ENCODE data around the gene HARS1.
"Not testable (repeated sequence)": the region's sequence is repeated elsewhere in the genome, so short reads cannot be mapped to it uniquely, and the experiment has no call there.

HARS1 gene

GRCh38 chr5:140700177-140701144 is 9.3 kb upstream of the HARS1 start, which contains the start of gene ZMAT2:
Gene ZMAT2 (plus strand): TSS chr5:140700447. CDS start chr5:140700461, 14 bp downstream.
- Mint-ChIP-seq H3K4me3 (peak within 1 kb of the TSS; percentile 95), H3K9me3 (no peaks in the 10 kb centered on the region), H3K36me3 (ENCODE audit: low read depth) (peaks cover 83% of the 10 kb centered on the region), H3K27ac (peak within 1 kb of the TSS; percentile 93), H3K4me1 (ENCODE audit: low read depth) (peaks cover 35% of the 10 kb centered on the region), H3K27me3 (no peaks in the 10 kb centered on the region)

- H3K4me3 Mint-ChIP-seq = no peak overlapping the region
- H3K36me3 Mint-ChIP-seq (ENCODE audit: low read depth) = peaks cover 79% of the 10 kb centered on the region
- no peaks in the 10 kb centered on the region for H3K9me3 Mint-ChIP-seq
- no peak overlapping the region for H3K27ac Mint-ChIP-seq
- H3K27me3 Mint-ChIP-seq = no peaks in the 10 kb centered on the region
- peaks cover 49% of the 10 kb centered on the region for H3K4me1 Mint-ChIP-seq (ENCODE audit: low read depth)
Measured at GRCh38 chr5:140696891-140697492, 5.8 kb upstream of the HARS1 start.

- H3K27me3 Mint-ChIP-seq = no peaks in the 10 kb centered on the region
- no peak overlapping the region for H3K27ac Mint-ChIP-seq
- H3K4me1 Mint-ChIP-seq (ENCODE audit: low read depth) = peaks cover 48% of the 10 kb centered on the region
- H3K4me3 Mint-ChIP-seq = no peak overlapping the region
- no peaks in the 10 kb centered on the region for H3K9me3 Mint-ChIP-seq
- H3K36me3 Mint-ChIP-seq (ENCODE audit: low read depth) = peaks cover 61% of the 10 kb centered on the region
Measured at GRCh38 chr5:140694276-140694675, 3.1 kb upstream of the HARS1 start.

GRCh38 chr5:140690376-140690932 is 716 bp downstream of the HARS1 start:
- Mint-ChIP-seq H3K9me3 (no peaks in the 10 kb centered on the region), H3K36me3 (ENCODE audit: low read depth) (peaks cover 41% of the 10 kb centered on the region), H3K27ac (peak overlapping the region; percentile 93), H3K4me3 (peak overlapping the region; percentile 97), H3K4me1 (ENCODE audit: low read depth) (peaks cover 53% of the 10 kb centered on the region), H3K27me3 (no peaks in the 10 kb centered on the region)

- Mint-ChIP-seq H3K4me3 (no peak overlapping the region), H3K27ac (no peak overlapping the region), H3K9me3 (no peaks in the 10 kb centered on the region), H3K36me3 (ENCODE audit: low read depth) (peaks cover 71% of the 10 kb centered on the region), H3K4me1 (ENCODE audit: low read depth) (no peaks in the 10 kb centered on the region), H3K27me3 (no peaks in the 10 kb centered on the region)
Measured at GRCh38 chr5:140678993-140679392, 12.2 kb downstream of the HARS1 start.

GRCh38 chr5:140677947-140678346 is 13.2 kb downstream of the HARS1 start:
- Mint-ChIP-seq H3K4me1 (ENCODE audit: low read depth) (no peaks in the 10 kb centered on the region), H3K9me3 (no peaks in the 10 kb centered on the region), H3K27ac (no peak overlapping the region), H3K27me3 (no peaks in the 10 kb centered on the region), H3K4me3 (no peak overlapping the region), H3K36me3 (ENCODE audit: low read depth) (peaks cover 70% of the 10 kb centered on the region)

GRCh38 chr5:140674629-140675028 is 16.5 kb downstream of the HARS1 start:
- no peaks in the 10 kb centered on the region for H3K9me3 Mint-ChIP-seq
- no peak overlapping the region for H3K27ac Mint-ChIP-seq
- no peaks in the 10 kb centered on the region for H3K27me3 Mint-ChIP-seq
- H3K4me1 Mint-ChIP-seq (ENCODE audit: low read depth) = no peaks in the 10 kb centered on the region
- H3K36me3 Mint-ChIP-seq (ENCODE audit: low read depth) = peaks cover 62% of the 10 kb centered on the region
- H3K4me3 Mint-ChIP-seq = no peak overlapping the region

- H3K36me3 Mint-ChIP-seq (ENCODE audit: low read depth) = peaks cover 62% of the 10 kb centered on the region
Measured at GRCh38 chr5:140674211-140674610, 17.0 kb downstream of the HARS1 start.

GRCh38 chr5:140673187-140673976 is 17.8 kb downstream of the HARS1 start, which contains the start of gene DND1:
Gene DND1 (minus strand): TSS chr5:140673576. CDS start chr5:140673542, 34 bp downstream.
- no peak within 1 kb of the TSS for H3K4me3 Mint-ChIP-seq
- peaks cover 67% of the 10 kb centered on the region for H3K36me3 Mint-ChIP-seq (ENCODE audit: low read depth)
- H3K27ac Mint-ChIP-seq = peak within 1 kb of the TSS; percentile 31
- H3K4me1 Mint-ChIP-seq (ENCODE audit: low read depth) = peaks cover 4% of the 10 kb centered on the region
- no peaks in the 10 kb centered on the region for H3K9me3 Mint-ChIP-seq
- H3K27me3 Mint-ChIP-seq = no peaks in the 10 kb centered on the region

More at GRCh38 chr5:140674211-140674610, 17.0 kb downstream of the HARS1 start:
- no peak overlapping the region for H3K27ac Mint-ChIP-seq
- H3K27me3 Mint-ChIP-seq = no peaks in the 10 kb centered on the region
- H3K4me1 Mint-ChIP-seq (ENCODE audit: low read depth) = no peaks in the 10 kb centered on the region
- no peaks in the 10 kb centered on the region for H3K9me3 Mint-ChIP-seq
- no peak overlapping the region for H3K4me3 Mint-ChIP-seq

- Mint-ChIP-seq H3K36me3 (ENCODE audit: low read depth) (peaks cover 68% of the 10 kb centered on the region), H3K4me1 (ENCODE audit: low read depth) (peaks cover 10% of the 10 kb centered on the region), H3K27me3 (no peaks in the 10 kb centered on the region), H3K9me3 (no peaks in the 10 kb centered on the region), H3K27ac (no peak overlapping the region), H3K4me3 (no peak overlapping the region)
Measured at GRCh38 chr5:140672455-140673186, 18.5 kb downstream of the HARS1 start.

- Mint-ChIP-seq H3K9me3 (no peaks in the 10 kb centered on the region), H3K27me3 (no peaks in the 10 kb centered on the region), H3K4me3 (no peak overlapping the region), H3K36me3 (ENCODE audit: low read depth) (peaks cover 71% of the 10 kb centered on the region), H3K4me1 (ENCODE audit: low read depth) (peaks cover 20% of the 10 kb centered on the region), H3K27ac (no peak overlapping the region)
Measured at GRCh38 chr5:140671472-140672125, 19.6 kb downstream of the HARS1 start.

GRCh38 chr5:140671035-140671434 is 20.1 kb downstream of the HARS1 start:
- H3K4me1 Mint-ChIP-seq (ENCODE audit: low read depth) = peaks cover 25% of the 10 kb centered on the region
- H3K9me3 Mint-ChIP-seq, H3K27ac Mint-ChIP-seq, H3K27me3 Mint-ChIP-seq, H3K4me3 Mint-ChIP-seq: not testable (repeated sequence)
- H3K36me3 Mint-ChIP-seq (ENCODE audit: low read depth) = peaks cover 69% of the 10 kb centered on the region

- H3K4me1 Mint-ChIP-seq (ENCODE audit: low read depth) = peaks cover 41% of the 10 kb centered on the region
- H3K36me3 Mint-ChIP-seq (ENCODE audit: low read depth) = peaks cover 74% of the 10 kb centered on the region
- no peaks in the 10 kb centered on the region for H3K27me3 Mint-ChIP-seq
- H3K9me3 Mint-ChIP-seq = no peaks in the 10 kb centered on the region
- H3K4me3 Mint-ChIP-seq = peak within 1 kb of the TSS; percentile 99
- H3K27ac Mint-ChIP-seq = peak within 1 kb of the TSS; percentile 98
Measured at GRCh38 chr5:140664359-140665119, 26.6 kb downstream of the HARS1 start, which contains the start of gene WDR55. Gene WDR55 (plus strand): TSS chr5:140664904. CDS start chr5:140664913, 9 bp downstream.

Data from stimulated activated naive CD8-positive, alpha-beta T cell treated with anti-CD3 and anti-CD28 coated beads, Interleukin-15, Interleukin-2, amounts not matched to agents 100 ng/mL and 50 ng/mL, for 24 hours (primary cell).